Peyer's patch (tissue), 4 donors: Measurements from ENCODE around the gene CACNA2D3.

Experiments used
- POLR2A ChIP-seq, 2 donors: fragments of 450-650 bp; IDR thresholded peaks; one replicate each; pipeline ENCODE4 v1.5.1; 2017; ENCODE audit warnings: antibody characterized with exemption in 2 of 2, mild to moderate bottlenecking in 2 of 2, moderate library complexity in 2 of 2
- TF ChIP-seq, protein P1 (sequence below), 6 experiments: fragments of 450-650 bp in 4 of 6; fragments of 200-600 bp in 2 of 6; sonication (generic) in 1 of 6; IDR thresholded peaks; one replicate each; pipeline ENCODE4 v1.5.1; 2017 to 2019; ENCODE audit warnings: antibody characterized with exemption in 6 of 6, mild to moderate bottlenecking in 3 of 6, moderate library complexity in 1 of 6

DNA sequence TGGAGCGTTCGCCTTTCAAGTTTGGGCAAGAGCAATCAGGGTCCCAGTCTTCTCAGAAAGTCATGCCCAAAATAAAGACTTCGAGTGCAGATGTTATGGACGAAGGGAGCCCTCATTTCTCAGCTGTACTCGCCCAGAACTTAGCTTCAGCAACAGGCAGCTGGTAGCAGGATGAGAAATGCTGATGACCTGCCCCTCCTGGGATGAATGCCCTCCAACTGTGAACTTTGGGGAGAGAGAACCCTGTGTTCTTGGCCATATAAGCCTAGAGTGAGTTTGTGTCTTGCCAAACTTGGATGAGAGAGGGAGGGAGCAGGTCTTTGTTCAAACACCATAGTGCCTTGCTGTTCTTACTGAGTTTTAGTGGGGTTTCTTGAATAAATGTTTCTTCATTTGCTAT is 405.2 kb downstream of the CACNA2D3 start:
- no peak for TF ChIP-seq POLR2A (IDR thresholded peaks at IDR 0.05)
- TF ChIP-seq, protein P1, sequence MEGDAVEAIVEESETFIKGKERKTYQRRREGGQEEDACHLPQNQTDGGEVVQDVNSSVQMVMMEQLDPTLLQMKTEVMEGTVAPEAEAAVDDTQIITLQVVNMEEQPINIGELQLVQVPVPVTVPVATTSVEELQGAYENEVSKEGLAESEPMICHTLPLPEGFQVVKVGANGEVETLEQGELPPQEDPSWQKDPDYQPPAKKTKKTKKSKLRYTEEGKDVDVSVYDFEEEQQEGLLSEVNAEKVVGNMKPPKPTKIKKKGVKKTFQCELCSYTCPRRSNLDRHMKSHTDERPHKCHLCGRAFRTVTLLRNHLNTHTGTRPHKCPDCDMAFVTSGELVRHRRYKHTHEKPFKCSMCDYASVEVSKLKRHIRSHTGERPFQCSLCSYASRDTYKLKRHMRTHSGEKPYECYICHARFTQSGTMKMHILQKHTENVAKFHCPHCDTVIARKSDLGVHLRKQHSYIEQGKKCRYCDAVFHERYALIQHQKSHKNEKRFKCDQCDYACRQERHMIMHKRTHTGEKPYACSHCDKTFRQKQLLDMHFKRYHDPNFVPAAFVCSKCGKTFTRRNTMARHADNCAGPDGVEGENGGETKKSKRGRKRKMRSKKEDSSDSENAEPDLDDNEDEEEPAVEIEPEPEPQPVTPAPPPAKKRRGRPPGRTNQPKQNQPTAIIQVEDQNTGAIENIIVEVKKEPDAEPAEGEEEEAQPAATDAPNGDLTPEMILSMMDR (IDR thresholded peaks at IDR 0.05), result no peak
